GM23248 (cell line): ENCODE results near the gene NEK11. TPM values are rescaled to one million over a fixed set of nuclear protein-coding genes. Genes with fewer than 3 reads are reported as not detected.

Experiments used
- DNase-seq: peaks from one replicate; pipeline ENCODE4 v3.0.0-alpha.2; 2015
- H2AFZ ChIP-seq: fragments of 200-600 bp; sonication (generic); 2 replicates; pipeline ENCODE4 v1.6.1; 2016; ENCODE audit warnings: antibody characterized with exemption
- H3F3A ChIP-seq: fragments of 200-600 bp; sonication (generic); 2 replicates; pipeline ENCODE4 v1.6.1; 2016; ENCODE audit warnings: mild to moderate bottlenecking, antibody characterized with exemption, mixed run types; ENCODE audit not compliant: insufficient read depth
- H3K27ac ChIP-seq: fragments of 200-600 bp; sonication (generic); 2 replicates; pipeline ENCODE4 v1.5.1; 2016; ENCODE audit warnings: mild to moderate bottlenecking
- H3K27me3 ChIP-seq: fragments of 200-600 bp; sonication (generic); replicated peaks from 2 replicates; pipeline ENCODE4 v1.6.1; 2016; ENCODE audit warnings: mild to moderate bottlenecking; ENCODE audit not compliant: insufficient read depth
- H3K36me3 ChIP-seq: fragments of 200-600 bp; sonication (generic); 2 replicates; pipeline ENCODE4 v1.6.1; 2016; ENCODE audit warnings: low read depth, mild to moderate bottlenecking
- H3K4me1 ChIP-seq: fragments of 200-600 bp; sonication (generic); 2 replicates; pipeline ENCODE4 v1.6.1; 2016; ENCODE audit warnings: mild to moderate bottlenecking; ENCODE audit not compliant: insufficient read depth
- H3K4me2 ChIP-seq: fragments of 200-600 bp; sonication (generic); one replicate; pipeline ENCODE4 v1.6.1; 2016; ENCODE audit warnings: mild to moderate bottlenecking; ENCODE audit not compliant: unreplicated experiment
- H3K4me3 ChIP-seq: fragments of 200-600 bp; sonication (generic); 2 replicates; pipeline ENCODE4 v1.5.1; 2016; ENCODE audit warnings: mild to moderate bottlenecking
- H3K79me2 ChIP-seq: fragments of 200-600 bp; sonication (generic); 2 replicates; pipeline ENCODE4 v1.6.1; 2016; ENCODE audit warnings: mild to moderate bottlenecking; ENCODE audit not compliant: insufficient read depth
- H3K9ac ChIP-seq: fragments of 200-600 bp; sonication (generic); 2 replicates; pipeline ENCODE4 v1.6.1; 2016; ENCODE audit warnings: mild to moderate bottlenecking
- H3K9me2 ChIP-seq: fragments of 200-600 bp; sonication (generic); 2 replicates; pipeline ENCODE4 v1.6.1; 2016; ENCODE audit warnings: mixed run types, mild to moderate bottlenecking, moderate library complexity; ENCODE audit not compliant: insufficient read depth
- H3K9me3 ChIP-seq: fragments of 200-600 bp; sonication (generic); one replicate; pipeline ENCODE4 v1.6.1; 2017; ENCODE audit warnings: low read depth
- H4K20me1 ChIP-seq: fragments of 200-600 bp; sonication (generic); 2 replicates; pipeline ENCODE4 v1.6.0; 2016; ENCODE audit not compliant: insufficient read depth
- EZH2 ChIP-seq: fragments of 200-600 bp; sonication (generic); IDR thresholded peaks from 2 replicates; pipeline ENCODE4 v1.6.1; 2018; ENCODE audit warnings: antibody characterized with exemption, mild to moderate bottlenecking; ENCODE audit not compliant: insufficient read depth, poor library complexity, severe bottlenecking
- EZH2phosphoT487 ChIP-seq: fragments of 200-600 bp; sonication (generic); IDR thresholded peaks from 2 replicates; pipeline ENCODE4 v1.6.1; 2018; ENCODE audit warnings: antibody characterized with exemption, moderate library complexity, mild to moderate bottlenecking, low read depth; ENCODE audit not compliant: insufficient read depth
- WGBS, 2 experiments: methylation state at CpG; one replicate each; pipeline ENCODE4 v1.1.6; 2015 to 2017; ENCODE audit warnings: low lambda C conversion rate in 2 of 2, low coverage in 1 of 2; ENCODE audit errors: missing lambda C conversion rate in 2 of 2; 5-methylcytosine and 5-hydroxymethylcytosine counted together
- in situ Hi-C: fragments of 300-500 bp; cut with MboI; formaldehyde crosslinking; loops from 2 replicates; pipeline ENCODE4 v1.15.0; 2020
- polyA plus RNA-seq: library from polyadenylated mRNA; unstranded; fragments of >200 nt; fragmentation: Nextera tagmentation; extraction: Ambion mirVana; gene quantifications from 2 replicates; pipeline ENCODE4 v1.2.1, GENCODE V29; 2016
- total RNA-seq: library from RNA; depleted of rRNA; stranded (reverse); fragments of >200 nt; shearing (Covaris generic); gene quantifications from 2 replicates; pipeline ENCODE4 v1.2.3, GENCODE V29; 2014

NEK11 gene
- total and polyA plus RNA-seq, 2 experiments from 2014 or later, result 7.6 to 18.5 TPM

DNA sequence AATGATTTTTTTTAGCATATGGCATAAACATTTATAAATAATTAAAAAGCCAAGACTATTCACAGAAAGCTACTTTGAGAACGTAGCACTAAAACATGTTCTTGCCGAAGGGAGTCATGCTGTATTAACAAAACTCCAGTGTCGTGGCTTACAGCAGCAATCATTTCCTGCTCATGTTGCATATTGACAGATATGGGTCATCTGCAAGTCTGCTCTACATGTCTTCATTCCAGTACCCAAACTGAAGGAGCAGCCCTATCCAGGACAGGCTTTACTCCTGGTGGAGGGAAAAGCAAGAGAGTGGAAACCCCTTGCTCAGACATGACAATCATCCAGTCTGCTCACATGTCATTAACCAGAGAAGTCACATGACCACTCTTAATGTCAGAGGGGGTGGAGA lies 87.6 kb downstream of the NEK11 start:
- H3F3A ChIP-seq, result peaks cover 10% of the 10 kb centered on the region; the same call in 1 of the 2 replicates
- no peak overlapping the region for H3K9ac ChIP-seq
- no peak for DNase-seq
- H3K4me1 ChIP-seq, result peaks cover 17% of the 10 kb centered on the region
- no peaks in the 10 kb centered on the region for H3K9me2 ChIP-seq
- in situ Hi-C loops, result no loop called here
- TF ChIP-seq EZH2phosphoT487, result no peak
- no peak for TF ChIP-seq EZH2
- H2AFZ ChIP-seq, result no peak overlapping the region
- no peak overlapping the region for H3K27ac ChIP-seq
- H3K79me2 ChIP-seq, result no peaks in the 10 kb centered on the region
- no peaks in the 10 kb centered on the region for H4K20me1 ChIP-seq
- WGBS, 2 experiments, result 82 to 89% methylated on average over 3 of the region's 3 CpGs
- H3K4me3 ChIP-seq, result no peak overlapping the region
- no peaks in the 10 kb centered on the region for H3K27me3 ChIP-seq
- H3K36me3 ChIP-seq, result no peaks in the 10 kb centered on the region
- H3K9me3 ChIP-seq, result no peaks in the 10 kb centered on the region
- no peak overlapping the region for H3K4me2 ChIP-seq

DNA sequence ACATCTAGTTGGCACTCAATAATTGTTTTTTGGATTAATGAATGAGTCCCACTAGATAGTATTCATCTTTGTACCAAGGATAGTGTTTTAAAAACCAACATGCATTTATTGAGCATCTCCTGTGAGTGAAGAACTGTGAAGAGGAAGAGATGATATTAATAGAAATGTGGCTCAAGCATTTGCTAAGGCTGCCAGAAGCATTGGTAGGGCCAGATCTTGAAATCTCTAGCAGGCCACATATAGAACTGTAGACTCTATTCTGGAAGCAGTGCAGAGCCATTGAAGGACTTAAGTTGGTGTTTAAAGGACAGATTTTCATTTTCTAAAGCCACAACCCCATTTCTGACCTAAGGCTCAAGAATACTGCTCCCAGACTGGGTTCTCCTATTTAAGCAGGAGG lies 99.0 kb downstream of the NEK11 start:
- no peaks in the 10 kb centered on the region for H3K27me3 ChIP-seq
- H3K79me2 ChIP-seq, result no peaks in the 10 kb centered on the region
- H3K36me3 ChIP-seq, result no peaks in the 10 kb centered on the region
- no peaks in the 10 kb centered on the region for H3K9me3 ChIP-seq
- no peaks in the 10 kb centered on the region for H3K9me2 ChIP-seq
- H2AFZ ChIP-seq, result no peak overlapping the region
- no peak for DNase-seq
- H3K4me1 ChIP-seq, result no peaks in the 10 kb centered on the region
- in situ Hi-C loops, result no loop called here
- H3K4me2 ChIP-seq, result no peak overlapping the region
- TF ChIP-seq EZH2, result no peak
- no peak for TF ChIP-seq EZH2phosphoT487
- H3K27ac ChIP-seq, result no peak overlapping the region
- no peak overlapping the region for H3K9ac ChIP-seq
- H3K4me3 ChIP-seq, result no peak overlapping the region
- H3F3A ChIP-seq, result no peaks in the 10 kb centered on the region
- H4K20me1 ChIP-seq, result no peaks in the 10 kb centered on the region

DNA sequence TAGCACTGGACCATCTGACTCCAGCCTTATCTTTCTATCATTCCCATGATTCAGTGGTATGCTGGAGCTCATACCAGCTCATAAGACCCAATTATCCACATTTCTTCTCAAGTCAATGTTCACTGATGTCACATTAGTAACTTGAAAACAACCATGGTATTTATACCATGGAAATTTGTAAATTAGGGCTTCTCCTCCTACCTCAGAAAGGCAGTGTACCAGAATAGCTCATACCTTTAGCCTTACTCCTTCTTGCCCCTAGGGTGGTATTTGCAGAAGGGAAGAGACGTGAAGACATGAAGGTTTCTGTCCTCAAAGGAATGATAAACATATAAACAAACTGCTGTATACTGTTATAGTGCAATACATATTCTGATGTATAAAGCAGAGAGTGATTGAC lies 114.2 kb downstream of the NEK11 start:
- DNase-seq, result no peak
- no peak overlapping the region for H3K4me2 ChIP-seq
- no peaks in the 10 kb centered on the region for H3K79me2 ChIP-seq
- H2AFZ ChIP-seq, result no peak overlapping the region
- H3K27ac ChIP-seq, result no peak overlapping the region
- H3K9me2 ChIP-seq, result no peaks in the 10 kb centered on the region
- in situ Hi-C loops, result no loop called here
- H3K27me3 ChIP-seq, result no peaks in the 10 kb centered on the region
- WGBS, 2 experiments, result 88 to 92% methylated on average over 1 of the region's 1 CpG
- H4K20me1 ChIP-seq, result no peaks in the 10 kb centered on the region
- H3K9ac ChIP-seq, result no peak overlapping the region
- H3F3A ChIP-seq, result no peaks in the 10 kb centered on the region
- no peaks in the 10 kb centered on the region for H3K36me3 ChIP-seq
- H3K4me1 ChIP-seq, result no peaks in the 10 kb centered on the region
- no peak overlapping the region for H3K4me3 ChIP-seq
- H3K9me3 ChIP-seq, result no peaks in the 10 kb centered on the region
- TF ChIP-seq EZH2 (no peak), EZH2phosphoT487 (no peak)

DNA sequence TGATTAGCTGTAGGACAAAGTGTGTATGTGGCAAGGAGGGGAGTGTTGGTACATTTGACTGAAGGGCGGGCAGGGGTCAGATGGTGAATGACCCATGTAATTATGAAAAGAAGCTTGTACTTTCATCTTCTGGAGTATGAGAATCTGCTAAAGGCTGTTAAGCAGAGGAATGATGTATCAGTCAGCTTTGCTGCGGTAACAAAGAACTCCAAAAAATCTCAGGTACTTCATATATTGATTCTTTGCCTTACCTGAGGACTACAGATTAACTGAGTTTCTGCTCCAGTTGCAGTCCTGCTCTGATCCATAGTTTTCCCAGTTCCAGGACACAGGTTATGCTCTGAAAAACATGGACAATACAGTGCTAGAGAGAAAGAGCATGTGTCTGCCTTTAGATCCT lies 115.1 kb downstream of the NEK11 start:
- Histone ChIP-seq H3K4me1 (no peaks in the 10 kb centered on the region), H3K9ac (no peak overlapping the region), H3K9me3 (no peaks in the 10 kb centered on the region), H3K27me3 (no peaks in the 10 kb centered on the region), H3K4me3 (no peak overlapping the region), H3K4me2 (no peak overlapping the region), H3K36me3 (no peaks in the 10 kb centered on the region), H3K79me2 (no peaks in the 10 kb centered on the region), H3F3A (no peaks in the 10 kb centered on the region), H4K20me1 (no peaks in the 10 kb centered on the region), H3K9me2 (no peaks in the 10 kb centered on the region), H2AFZ (no peak overlapping the region), H3K27ac (no peak overlapping the region)
- 90 to 100% methylated on average over 2 of the region's 2 CpGs for WGBS, 2 experiments
- in situ Hi-C loops, result no loop called here
- TF ChIP-seq EZH2phosphoT487, result no peak
- TF ChIP-seq EZH2, result no peak
- no peak for DNase-seq

DNA sequence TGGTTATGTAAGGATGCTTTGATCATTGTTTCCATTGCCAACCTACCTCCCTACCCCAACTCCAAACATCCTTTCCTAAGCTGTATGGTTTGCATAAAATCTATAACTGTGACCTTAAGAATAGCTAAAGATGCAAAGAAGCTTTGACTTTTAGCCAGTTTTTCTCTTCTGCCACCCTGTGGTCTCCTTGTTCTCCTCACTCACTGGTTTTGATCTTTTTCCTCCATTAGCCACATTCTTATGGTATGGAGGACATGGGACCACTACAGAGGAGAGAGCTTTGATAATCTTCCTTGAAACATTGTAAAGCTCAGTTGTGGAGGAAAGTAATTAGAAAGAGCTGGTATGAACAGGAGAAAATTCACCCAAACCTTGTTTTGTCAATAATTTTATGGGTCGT lies 115.9 kb downstream of the NEK11 start:
- WGBS, 2 experiments, result 90 to 93% methylated on average over 1 of the region's 1 CpG
- H3K27me3 ChIP-seq, result no peaks in the 10 kb centered on the region
- no peak overlapping the region for H3K27ac ChIP-seq
- DNase-seq, result peak; percentile 28
- no peaks in the 10 kb centered on the region for H3K9me3 ChIP-seq
- no peaks in the 10 kb centered on the region for H3K9me2 ChIP-seq
- no peak overlapping the region for H2AFZ ChIP-seq
- H3K36me3 ChIP-seq, result no peaks in the 10 kb centered on the region
- no peaks in the 10 kb centered on the region for H3K4me1 ChIP-seq
- in situ Hi-C loops, result no loop called here
- no peaks in the 10 kb centered on the region for H3F3A ChIP-seq
- no peak overlapping the region for H3K4me2 ChIP-seq
- H4K20me1 ChIP-seq, result no peaks in the 10 kb centered on the region
- TF ChIP-seq EZH2phosphoT487, result no peak
- TF ChIP-seq EZH2, result no peak
- no peak overlapping the region for H3K9ac ChIP-seq
- no peaks in the 10 kb centered on the region for H3K79me2 ChIP-seq
- no peak overlapping the region for H3K4me3 ChIP-seq
